Middle frontal gyrus (tissue), 1 donor: ENCODE data around the gene CXXC4.

Source experiments
- DNase-seq: peaks from one replicate; pipeline ENCODE4 v3.0.0-alpha.2; 2015; ENCODE audit warnings: low spot score; ENCODE audit errors: extremely low spot score

The CXXC4 gene

GRCh38 chr4:104489731-104490095 lies 5.0 kb downstream of the CXXC4 start:
- DNase-seq = no peak

- no peak for DNase-seq
These were observed 6.5 kb downstream of the CXXC4 start for GRCh38 chr4:104488151-104488550.

GRCh38 chr4:104486716-104487504 lies 7.8 kb downstream of the CXXC4 start:
- DNase-seq = no peak

- DNase-seq = no peak
These were observed 19.0 kb downstream of the CXXC4 start for GRCh38 chr4:104475652-104476051.

GRCh38 chr4:104472766-104473165 lies 21.9 kb downstream of the CXXC4 start:
- DNase-seq = no peak

GRCh38 chr4:104470770-104471169 lies 23.9 kb downstream of the CXXC4 start:
- DNase-seq = no peak

- no peak for DNase-seq
These were observed 24.9 kb downstream of the CXXC4 start for GRCh38 chr4:104469794-104470193.

GRCh38 chr4:104465619-104466018 lies 29.1 kb downstream of the CXXC4 start:
- DNase-seq = no peak

- no peak for DNase-seq
These were observed 29.5 kb downstream of the CXXC4 start for GRCh38 chr4:104465201-104465600.

GRCh38 chr4:104462641-104463040 lies 32.1 kb downstream of the CXXC4 start:
- no peak for DNase-seq

- no peak for DNase-seq
These were observed 37.2 kb downstream of the CXXC4 start for GRCh38 chr4:104457308-104457981.

- DNase-seq = no peak
These were observed 43.1 kb downstream of the CXXC4 start for GRCh38 chr4:104451573-104451972.

GRCh38 chr4:104449537-104449936 lies 45.2 kb downstream of the CXXC4 start:
- DNase-seq = no peak

GRCh38 chr4:104447294-104447693 lies 47.4 kb downstream of the CXXC4 start:
- no peak for DNase-seq

GRCh38 chr4:104446431-104447278 lies 48.0 kb downstream of the CXXC4 start:
- no peak for DNase-seq

- no peak for DNase-seq
These were observed 50.0 kb downstream of the CXXC4 start for GRCh38 chr4:104444685-104445084.

- no peak for DNase-seq
These were observed 58.2 kb downstream of the CXXC4 start for GRCh38 chr4:104436542-104436941.

- no peak for DNase-seq
These were observed 65.4 kb downstream of the CXXC4 start for GRCh38 chr4:104429150-104429741.

GRCh38 chr4:104425948-104426347 lies 68.7 kb downstream of the CXXC4 start:
- no peak for DNase-seq

GRCh38 chr4:104424989-104425388 lies 69.7 kb downstream of the CXXC4 start:
- no peak for DNase-seq

- DNase-seq = no peak
These were observed 70.2 kb downstream of the CXXC4 start for GRCh38 chr4:104424475-104424941.

- no peak for DNase-seq
These were observed 73.1 kb downstream of the CXXC4 start for GRCh38 chr4:104421566-104421965.
